Endothelial cell of umbilical vein (primary cell): Measurements from ENCODE around the gene AKAP13. TPM values are rescaled to one million over a fixed set of nuclear protein-coding genes. Genes with fewer than 3 reads are reported as not detected.
A peak's percentile ranks its signal among the peaks of the same experiment; 100 is the strongest.

Experiments used
- BruUV-seq: library from RNA; stranded (reverse); fragments of 400-500 nt; replicated peaks from 2 replicates; lab custom pipeline; 2021; lab: Mats Ljungman, UMichigan
- CTCF ChIA-PET: fragments of 300-600, 350-600 bp; sonication (Branson Sonifier 250); formaldehyde crosslinking; loops from one replicate; lab custom pipeline; 2021; ENCODE audit warnings: antibody characterized with exemption, inconsistent platforms; lab: Charles Lee
- POLR2A ChIA-PET: fragments of 300-600, 350-600 bp; sonication (Branson Sonifier 250); formaldehyde crosslinking; loops from one replicate; lab custom pipeline; 2021; ENCODE audit warnings: antibody characterized with exemption, inconsistent platforms; lab: Charles Lee
- DNase-seq: peaks from one replicate; pipeline ENCODE4 v3.0.0-alpha.2; 2011; ENCODE audit warnings: low read depth, low spot score
- FAIRE-seq: peaks from 2 replicates; lab custom pipeline; 2011; peaks lifted over from hg19 to GRCh38; lab: Jason Lieb, UNC
- H2AFZ ChIP-seq: 2 replicates; pipeline ENCODE4 v1.6.0; 2012; ENCODE audit warnings: low read depth, low read length, control low read depth, inconsistent platforms
- H3K27ac ChIP-seq: 2 replicates; pipeline ENCODE4 v1.5.1; 2011; ENCODE audit warnings: low read depth, mild to moderate bottlenecking, control low read depth, low read length, moderate library complexity; ENCODE audit not compliant: insufficient read depth
- H3K27me3 ChIP-seq, 2 experiments: 2 replicates each; pipeline versions ENCODE4 v1.6.0 to v1.6.1; 2011; ENCODE audit warnings: low read length in 2 of 2, mixed read lengths in 1 of 2; ENCODE audit not compliant: control insufficient read depth in 2 of 2, insufficient read depth in 2 of 2
- H3K36me3 ChIP-seq, 2 experiments: 2 replicates in 1 of 2; 3 replicates in 1 of 2; pipeline ENCODE4 v1.5.1; 2011; ENCODE audit warnings: low read length in 2 of 2, mild to moderate bottlenecking in 1 of 2, moderate library complexity in 1 of 2; ENCODE audit not compliant: control insufficient read depth in 2 of 2, insufficient read depth in 2 of 2; ENCODE audit errors: extremely low read depth in 1 of 2
- H3K4me1 ChIP-seq: 3 replicates; pipeline ENCODE4 v1.5.1; 2011; ENCODE audit warnings: mild to moderate bottlenecking, low read length; ENCODE audit not compliant: control insufficient read depth, insufficient read depth; ENCODE audit errors: extremely low read depth
- H3K4me2 ChIP-seq: 2 replicates; pipeline ENCODE4 v1.6.1; 2011; ENCODE audit warnings: low read length, control low read depth, mixed read lengths; ENCODE audit not compliant: insufficient read depth
- H3K4me3 ChIP-seq, 3 experiments: fragments of 200-600 bp in 1 of 3; sonication (generic), shearing (Covaris generic) in 1 of 3; replicated peaks in 1 of 3; 2 replicates each; pipeline ENCODE4 v1.5.1; 2011 to 2016; ENCODE audit warnings: control low read depth in 3 of 3, low read length in 3 of 3, mild to moderate bottlenecking in 2 of 3, inconsistent platforms in 1 of 3, low read depth in 1 of 3, moderate library complexity in 1 of 3; ENCODE audit not compliant: insufficient read depth in 1 of 3
- H3K79me2 ChIP-seq: 2 replicates; pipeline ENCODE4 v1.6.0; 2012; ENCODE audit warnings: low read length, inconsistent platforms; ENCODE audit not compliant: control insufficient read depth, insufficient read depth
- H3K9ac ChIP-seq: replicated peaks from 2 replicates; pipeline ENCODE3; 2011; ENCODE audit warnings: low read length, control low read depth; ENCODE audit not compliant: insufficient read depth; ENCODE audit errors: extremely low read depth
- H3K9me1 ChIP-seq: replicated peaks from 3 replicates; pipeline ENCODE4 v1.6.0; 2011; ENCODE audit warnings: mild to moderate bottlenecking, low read length; ENCODE audit not compliant: control insufficient read depth, insufficient read depth; ENCODE audit errors: extremely low read depth
- H3K9me3 ChIP-seq: replicated peaks from 2 replicates; pipeline ENCODE4 v1.5.1; 2012; ENCODE audit warnings: low read length, inconsistent platforms; ENCODE audit not compliant: control insufficient read depth, insufficient read depth
- H4K20me1 ChIP-seq: replicated peaks from 2 replicates; pipeline ENCODE3; 2011; ENCODE audit warnings: mild to moderate bottlenecking, low read length; ENCODE audit not compliant: control insufficient read depth, insufficient read depth; ENCODE audit errors: extremely low read depth
- FOS ChIP-seq: IDR thresholded peaks from 2 replicates; pipeline ENCODE4 v1.6.1; 2011; ENCODE audit warnings: mild to moderate bottlenecking, low read length, moderate library complexity, borderline replicate concordance; ENCODE audit not compliant: insufficient read depth
- GATA2 ChIP-seq: IDR thresholded peaks from 2 replicates; pipeline ENCODE4 v1.7.0; 2011; ENCODE audit warnings: low read depth, mild to moderate bottlenecking, moderate library complexity, mixed read lengths, low read length; ENCODE audit not compliant: insufficient read length, insufficient read depth
- JUN ChIP-seq: IDR thresholded peaks from 2 replicates; pipeline ENCODE4 v1.6.1; 2011; ENCODE audit warnings: borderline replicate concordance, low read depth; ENCODE audit not compliant: insufficient read length, insufficient read depth
- dilution Hi-C: fragments of 300-500 bp; cut with MboI; formaldehyde crosslinking; loops from one replicate; pipeline ENCODE4 v1.15.0; 2019; ENCODE audit warnings: low sequenced_read_pairs; ENCODE audit not compliant: extremely low pct_ligation_motif_present
- intact Hi-C: fragments of 100-400 bp; cut with micrococcal nuclease; formaldehyde crosslinking; loops from one replicate; pipeline ENCODE4 v1.10.0; 2022
- polyA plus RNA-seq, 4 experiments: library from polyadenylated mRNA; depleted of rRNA in 3 of 4; stranded (reverse) in 3 of 4; unstranded in 1 of 4; fragments of >200 nt; gene quantifications; 2 replicates each; pipeline versions ENCODE4 v1.2.1 to v1.2.3, GENCODE V29; 2011 to 2012; ENCODE audit warnings: missing spikeins in 1 of 4
- total RNA-seq: library from RNA; stranded (reverse); gene quantifications from 2 replicates; pipeline ENCODE4 v1.2.3, GENCODE V29; 2021
- TF ChIP-seq, protein P1 (sequence below), 2 donors: IDR thresholded peaks; 1 replicate in 1 of 2; 2 replicates in 1 of 2; pipeline ENCODE4 v1.5.1; 2011; ENCODE audit warnings: low read length in 2 of 2, mild to moderate bottlenecking in 2 of 2, moderate library complexity in 2 of 2, control low read depth in 1 of 2, inconsistent platforms in 1 of 2, low read depth in 1 of 2; ENCODE audit not compliant: insufficient read depth in 1 of 2; ENCODE audit errors: extremely low read depth in 1 of 2
- TF ChIP-seq, protein P2 (sequence below): IDR thresholded peaks from 2 replicates; pipeline ENCODE4 v1.6.1; 2011; ENCODE audit not compliant: insufficient read depth, insufficient read length

The AKAP13 gene
- total and polyA plus RNA-seq, 2 donors (not counting 3 experiments of a cell fraction or from before 2014, with no cell fraction given), result 22.8 to 87.8 TPM

DNA sequence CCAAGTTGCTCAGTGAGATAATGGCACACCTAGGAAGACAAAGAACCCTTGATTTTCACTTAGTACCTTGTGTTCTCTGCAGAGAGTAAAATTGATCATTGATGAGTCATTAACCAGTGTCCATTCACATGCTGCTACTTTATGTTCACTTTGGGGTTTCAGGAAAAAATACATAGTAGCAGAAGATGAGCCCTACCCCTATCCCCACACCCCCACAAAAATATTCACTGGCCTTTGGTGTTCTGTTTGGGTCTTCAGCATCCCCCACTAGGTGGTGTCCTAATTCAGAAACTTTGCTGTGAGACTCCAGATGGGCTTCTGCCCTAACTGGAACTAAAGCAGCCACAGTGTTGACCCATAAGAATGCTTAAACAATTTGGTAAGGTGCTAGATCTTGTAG is 235.5 kb downstream of the AKAP13 start:
- Histone ChIP-seq H3K27ac (no peak overlapping the region), H3K4me3 (no peak overlapping the region), H2AFZ (no peak overlapping the region), H4K20me1 (no peaks in the 10 kb centered on the region), H3K9me3 (no peaks in the 10 kb centered on the region), H3K9ac (no peak overlapping the region), H3K9me1 (no peaks in the 10 kb centered on the region), H3K79me2 (peaks cover 8% of the 10 kb centered on the region), H3K4me2 (no peak overlapping the region), H3K36me3 (no peaks in the 10 kb centered on the region), H3K27me3 (no peaks in the 10 kb centered on the region), H3K4me1 (peaks cover 39% of the 10 kb centered on the region)
- FAIRE-seq (peak; percentile 38), DNase-seq (peak; percentile 67)
- dilution Hi-C loops, result no loop called here
- CTCF ChIA-PET, result interaction anchor here (1.3 to 2.6 kb wide), 4 partner anchors 8 to 131 kb away, joined by 3 to 8 read pairs (median 5); no protein-coding TSS in a partner anchor
- no TSS peak for BruUV-seq
- intact Hi-C loops, result loop anchor here (1.0 to 5.0 kb wide), 4 partner anchors 8 to 226 kb away; no protein-coding TSS in a partner anchor
- TF ChIP-seq GATA2 (no peak), JUN (peak; percentile 25), FOS (no peak)
- TF ChIP-seq, protein P1, sequence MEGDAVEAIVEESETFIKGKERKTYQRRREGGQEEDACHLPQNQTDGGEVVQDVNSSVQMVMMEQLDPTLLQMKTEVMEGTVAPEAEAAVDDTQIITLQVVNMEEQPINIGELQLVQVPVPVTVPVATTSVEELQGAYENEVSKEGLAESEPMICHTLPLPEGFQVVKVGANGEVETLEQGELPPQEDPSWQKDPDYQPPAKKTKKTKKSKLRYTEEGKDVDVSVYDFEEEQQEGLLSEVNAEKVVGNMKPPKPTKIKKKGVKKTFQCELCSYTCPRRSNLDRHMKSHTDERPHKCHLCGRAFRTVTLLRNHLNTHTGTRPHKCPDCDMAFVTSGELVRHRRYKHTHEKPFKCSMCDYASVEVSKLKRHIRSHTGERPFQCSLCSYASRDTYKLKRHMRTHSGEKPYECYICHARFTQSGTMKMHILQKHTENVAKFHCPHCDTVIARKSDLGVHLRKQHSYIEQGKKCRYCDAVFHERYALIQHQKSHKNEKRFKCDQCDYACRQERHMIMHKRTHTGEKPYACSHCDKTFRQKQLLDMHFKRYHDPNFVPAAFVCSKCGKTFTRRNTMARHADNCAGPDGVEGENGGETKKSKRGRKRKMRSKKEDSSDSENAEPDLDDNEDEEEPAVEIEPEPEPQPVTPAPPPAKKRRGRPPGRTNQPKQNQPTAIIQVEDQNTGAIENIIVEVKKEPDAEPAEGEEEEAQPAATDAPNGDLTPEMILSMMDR (IDR thresholded peaks at IDR 0.05; ENCODE audit: extremely low read depth in 1 of 2, insufficient read depth in 1 of 2, low read depth in 1 of 2, low read length in 2 of 2), result peak; percentile 51 to 55
- TF ChIP-seq, protein P2, sequence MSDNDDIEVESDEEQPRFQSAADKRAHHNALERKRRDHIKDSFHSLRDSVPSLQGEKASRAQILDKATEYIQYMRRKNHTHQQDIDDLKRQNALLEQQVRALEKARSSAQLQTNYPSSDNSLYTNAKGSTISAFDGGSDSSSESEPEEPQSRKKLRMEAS, result no peak
- POLR2A ChIA-PET, result no interaction called here
